Raji (cell line): ENCODE results near the gene MUC12.

ENCODE experiments used
- POLR2A ChIP-seq: IDR thresholded peaks from 2 replicates; pipeline ENCODE4 v1.6.1; 2011; ENCODE audit warnings: low read depth, low read length, control low read depth; ENCODE audit not compliant: insufficient read depth

MUC12 gene

GRCh38 chr7:101060992-101061391 lies 91.6 kb downstream of the MUC12 start:
- no peak for TF ChIP-seq POLR2A

- no peak for TF ChIP-seq POLR2A
These were observed 96.9 kb downstream of the MUC12 start for GRCh38 chr7:101066141-101066832.

- TF ChIP-seq POLR2A, result no peak
These were observed 97.4 kb downstream of the MUC12 start for GRCh38 chr7:101066833-101067177.

GRCh38 chr7:101068401-101068800 lies 99.0 kb downstream of the MUC12 start:
- no peak for TF ChIP-seq POLR2A
